IMR-90 (cell line): ENCODE measurements around the gene AGO1.

Source experiments
- CHD1 ChIP-seq: IDR thresholded peaks from 2 replicates; pipeline ENCODE4 v1.6.1; 2012; ENCODE audit warnings: low read depth, low read length, improper control_type of control experiment
- FOS ChIP-seq: fragments of 150-350 bp; IDR thresholded peaks from 2 replicates; pipeline ENCODE4 v1.6.1; 2016; ENCODE audit warnings: low read depth, low read length
- MAZ ChIP-seq: IDR thresholded peaks from 2 replicates; pipeline ENCODE4 v1.6.1; 2012; ENCODE audit warnings: low read depth, mild to moderate bottlenecking, low read length, improper control_type of control experiment, moderate library complexity, borderline replicate concordance
- POLR2A ChIP-seq: IDR thresholded peaks from 2 replicates; pipeline ENCODE4 v1.6.1; 2012; ENCODE audit warnings: mild to moderate bottlenecking, low read depth, low read length
- RFX5 ChIP-seq: IDR thresholded peaks from 2 replicates; pipeline ENCODE4 v1.8.0; 2012; ENCODE audit warnings: low read depth, mild to moderate bottlenecking, low read length, moderate library complexity
- TF ChIP-seq, protein P1 (sequence below): conservative IDR thresholded peaks from 2 replicates; pipeline ENCODE4 v1.5.1; 2012; ENCODE audit warnings: mild to moderate bottlenecking, low read depth, low read length, improper control_type of control experiment
- TF ChIP-seq, protein P2 (sequence below): fragments of 150-350 bp; IDR thresholded peaks from 2 replicates; pipeline ENCODE4 v1.6.1; 2017; ENCODE audit warnings: mild to moderate bottlenecking, antibody characterized with exemption, low read length, low read depth
- TF ChIP-seq, protein P3 (sequence below): fragments of 150-350 bp; IDR thresholded peaks from 2 replicates; pipeline ENCODE4 v1.6.1; 2016; ENCODE audit warnings: low read depth, mild to moderate bottlenecking, low read length, moderate library complexity, borderline replicate concordance

DNA sequence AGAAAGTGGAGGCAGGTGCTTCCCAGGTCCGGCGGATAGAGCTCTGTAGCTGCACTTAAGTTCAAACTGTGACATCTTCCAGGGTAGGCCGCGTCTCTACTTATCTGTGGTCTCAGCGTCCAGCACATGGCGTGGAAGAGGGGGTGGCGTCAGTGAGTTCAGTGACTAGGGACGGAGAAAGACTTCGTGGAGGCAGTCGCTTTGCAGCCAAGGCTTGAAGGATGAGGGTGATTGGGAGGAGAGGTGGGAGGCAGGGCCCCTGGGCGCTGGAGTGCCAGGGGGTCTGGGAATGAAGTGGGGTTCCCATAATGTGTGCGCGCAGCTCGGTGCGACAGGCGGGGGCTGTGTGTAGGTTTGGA lies 444 bp upstream of the AGO1 start:
- no peak for TF ChIP-seq MAZ
- TF ChIP-seq, protein P1, sequence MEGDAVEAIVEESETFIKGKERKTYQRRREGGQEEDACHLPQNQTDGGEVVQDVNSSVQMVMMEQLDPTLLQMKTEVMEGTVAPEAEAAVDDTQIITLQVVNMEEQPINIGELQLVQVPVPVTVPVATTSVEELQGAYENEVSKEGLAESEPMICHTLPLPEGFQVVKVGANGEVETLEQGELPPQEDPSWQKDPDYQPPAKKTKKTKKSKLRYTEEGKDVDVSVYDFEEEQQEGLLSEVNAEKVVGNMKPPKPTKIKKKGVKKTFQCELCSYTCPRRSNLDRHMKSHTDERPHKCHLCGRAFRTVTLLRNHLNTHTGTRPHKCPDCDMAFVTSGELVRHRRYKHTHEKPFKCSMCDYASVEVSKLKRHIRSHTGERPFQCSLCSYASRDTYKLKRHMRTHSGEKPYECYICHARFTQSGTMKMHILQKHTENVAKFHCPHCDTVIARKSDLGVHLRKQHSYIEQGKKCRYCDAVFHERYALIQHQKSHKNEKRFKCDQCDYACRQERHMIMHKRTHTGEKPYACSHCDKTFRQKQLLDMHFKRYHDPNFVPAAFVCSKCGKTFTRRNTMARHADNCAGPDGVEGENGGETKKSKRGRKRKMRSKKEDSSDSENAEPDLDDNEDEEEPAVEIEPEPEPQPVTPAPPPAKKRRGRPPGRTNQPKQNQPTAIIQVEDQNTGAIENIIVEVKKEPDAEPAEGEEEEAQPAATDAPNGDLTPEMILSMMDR: no peak
- no peak for TF ChIP-seq POLR2A
- TF ChIP-seq CHD1: no peak
- no peak for TF ChIP-seq RFX5
- TF ChIP-seq, protein P2, sequence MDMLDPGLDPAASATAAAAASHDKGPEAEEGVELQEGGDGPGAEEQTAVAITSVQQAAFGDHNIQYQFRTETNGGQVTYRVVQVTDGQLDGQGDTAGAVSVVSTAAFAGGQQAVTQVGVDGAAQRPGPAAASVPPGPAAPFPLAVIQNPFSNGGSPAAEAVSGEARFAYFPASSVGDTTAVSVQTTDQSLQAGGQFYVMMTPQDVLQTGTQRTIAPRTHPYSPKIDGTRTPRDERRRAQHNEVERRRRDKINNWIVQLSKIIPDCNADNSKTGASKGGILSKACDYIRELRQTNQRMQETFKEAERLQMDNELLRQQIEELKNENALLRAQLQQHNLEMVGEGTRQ: no peak
- TF ChIP-seq FOS: no peak
- TF ChIP-seq, protein P3, sequence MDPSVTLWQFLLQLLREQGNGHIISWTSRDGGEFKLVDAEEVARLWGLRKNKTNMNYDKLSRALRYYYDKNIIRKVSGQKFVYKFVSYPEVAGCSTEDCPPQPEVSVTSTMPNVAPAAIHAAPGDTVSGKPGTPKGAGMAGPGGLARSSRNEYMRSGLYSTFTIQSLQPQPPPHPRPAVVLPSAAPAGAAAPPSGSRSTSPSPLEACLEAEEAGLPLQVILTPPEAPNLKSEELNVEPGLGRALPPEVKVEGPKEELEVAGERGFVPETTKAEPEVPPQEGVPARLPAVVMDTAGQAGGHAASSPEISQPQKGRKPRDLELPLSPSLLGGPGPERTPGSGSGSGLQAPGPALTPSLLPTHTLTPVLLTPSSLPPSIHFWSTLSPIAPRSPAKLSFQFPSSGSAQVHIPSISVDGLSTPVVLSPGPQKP: no peak
